Measurements from ENCODE around the gene SLC39A11.

Gene SLC39A11

GRCh38 chr17:72974605-72975232 is 117.8 kb downstream of the SLC39A11 start:
- DNase-seq: no peak

- no peak for DNase-seq
Measured at GRCh38 chr17:72972263-72972951, 120.1 kb downstream of the SLC39A11 start.

DNA sequence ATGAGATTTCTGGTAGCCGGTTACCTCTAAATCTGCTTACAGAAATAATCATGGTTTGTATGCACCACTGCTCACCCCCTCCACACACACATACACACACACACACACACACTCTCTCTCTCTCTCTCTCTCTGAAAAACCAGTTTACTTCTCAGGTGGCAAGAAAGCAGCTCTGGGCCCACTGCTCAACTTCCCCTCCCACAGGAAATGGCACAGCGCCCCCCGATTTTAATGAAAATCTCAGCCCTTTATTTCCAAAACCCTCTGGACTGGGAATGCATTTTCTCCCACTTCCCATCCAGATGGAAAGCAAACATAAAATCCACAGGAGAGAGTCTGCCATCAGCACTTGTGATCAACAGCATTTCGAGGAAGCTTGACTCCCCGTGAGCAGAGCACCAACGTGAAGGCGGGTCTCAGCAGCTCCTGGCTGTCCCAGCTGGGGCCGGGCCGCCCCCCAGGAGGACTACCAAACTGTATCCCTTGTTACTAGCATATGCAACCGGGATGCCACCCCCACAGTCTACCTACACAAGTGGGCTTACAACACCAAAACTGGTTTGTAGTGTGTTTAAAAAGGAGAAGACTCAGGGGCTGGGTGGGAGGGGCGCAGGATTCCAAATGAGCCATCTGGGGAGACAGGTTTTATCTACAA is 121.1 kb downstream of the SLC39A11 start:
- no peak for DNase-seq

- DNase-seq: no peak
Measured at GRCh38 chr17:72970797-72971196, 121.7 kb downstream of the SLC39A11 start.

DNA sequence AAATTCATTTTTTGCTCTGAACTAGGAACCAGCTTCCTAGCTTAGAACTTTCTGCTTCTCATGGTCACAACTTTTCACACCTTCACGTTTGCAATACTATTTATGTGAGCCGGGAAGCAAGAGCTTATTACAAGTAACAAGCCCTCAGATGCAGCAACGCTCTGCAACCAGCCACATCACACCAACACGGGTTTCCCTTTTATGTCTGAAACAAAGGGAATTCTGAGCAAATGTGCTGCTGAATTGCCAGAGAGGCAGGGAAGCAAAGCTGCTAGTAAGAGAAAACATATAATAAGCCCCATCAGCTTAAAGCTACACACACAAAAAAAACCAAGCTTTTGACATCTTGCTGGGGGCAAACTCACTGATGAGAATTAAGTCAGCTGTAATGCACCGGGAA is 122.2 kb downstream of the SLC39A11 start:
- DNase-seq: no peak

- DNase-seq: no peak
Measured at GRCh38 chr17:72969293-72969906, 123.1 kb downstream of the SLC39A11 start.

DNA sequence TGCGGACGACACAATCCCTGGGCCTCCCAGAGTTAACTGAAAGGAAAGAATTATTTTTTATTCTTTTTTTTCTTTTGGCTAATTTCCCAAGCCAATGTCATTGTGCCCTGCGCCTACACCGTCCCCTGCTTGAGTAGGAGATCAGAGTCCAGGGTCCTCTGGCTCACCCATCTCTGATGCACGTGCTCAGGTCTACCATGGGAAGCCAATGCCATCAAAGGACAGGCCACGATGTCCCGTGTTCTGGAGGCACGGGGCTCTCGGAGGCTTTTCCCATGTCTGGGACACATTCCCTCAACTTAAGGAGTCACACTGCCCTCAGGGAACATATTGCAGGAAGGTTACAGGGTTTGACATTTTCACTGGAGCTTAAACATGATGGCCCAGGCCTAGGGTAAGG is 123.7 kb downstream of the SLC39A11 start:
- DNase-seq: no peak

DNA sequence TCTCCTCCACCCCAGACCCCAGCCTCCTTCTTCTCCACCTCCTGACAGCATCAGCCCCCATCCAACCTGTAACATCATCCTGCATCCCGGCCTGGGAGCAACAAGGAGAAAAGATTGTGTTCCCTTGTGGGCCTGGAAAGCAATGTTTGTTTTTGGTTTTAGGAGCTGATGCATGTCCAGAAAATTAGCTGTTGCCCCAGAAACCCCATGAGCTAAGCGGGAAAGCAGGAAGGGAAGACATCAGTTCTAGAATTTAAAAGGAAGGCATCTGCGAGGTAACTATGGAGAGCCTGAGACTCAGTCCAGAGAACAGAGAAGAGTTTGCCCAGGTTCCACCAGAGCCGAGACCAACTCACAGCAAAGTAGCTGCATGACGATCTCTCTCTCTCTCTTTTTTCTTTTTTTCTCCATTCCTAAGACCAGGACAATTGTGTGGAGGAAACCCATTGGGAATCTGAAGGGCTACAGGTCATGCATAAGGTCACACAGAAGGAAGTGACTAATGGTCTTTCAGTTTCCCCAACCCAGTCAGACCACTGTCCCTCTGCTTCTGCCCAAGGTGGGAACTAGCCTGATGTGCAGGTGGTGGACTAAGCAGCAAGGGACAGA is 124.4 kb downstream of the SLC39A11 start:
- no peak for DNase-seq

GRCh38 chr17:72967277-72967970 is 125.1 kb downstream of the SLC39A11 start:
- DNase-seq: no peak

DNA sequence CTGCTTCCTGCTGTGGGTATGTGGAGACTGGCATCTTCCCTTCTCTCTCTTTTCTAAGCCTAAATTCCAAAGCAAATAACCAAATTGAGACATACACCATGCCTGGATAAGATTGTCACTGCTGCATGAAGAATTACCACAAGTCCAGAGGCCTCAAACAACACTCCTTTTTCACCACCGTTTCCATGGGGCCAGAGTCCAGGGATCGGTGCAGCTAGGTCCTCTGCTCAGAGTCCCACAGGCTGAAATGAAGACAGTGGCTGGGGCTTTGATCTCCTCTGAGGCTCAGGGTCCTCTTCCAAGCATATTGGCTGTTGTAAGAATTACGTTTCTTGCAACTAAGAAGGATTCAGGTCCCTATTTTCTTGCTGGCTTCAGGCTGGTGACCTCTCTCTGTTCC is 130.4 kb downstream of the SLC39A11 start:
- DNase-seq: no peak

DNA sequence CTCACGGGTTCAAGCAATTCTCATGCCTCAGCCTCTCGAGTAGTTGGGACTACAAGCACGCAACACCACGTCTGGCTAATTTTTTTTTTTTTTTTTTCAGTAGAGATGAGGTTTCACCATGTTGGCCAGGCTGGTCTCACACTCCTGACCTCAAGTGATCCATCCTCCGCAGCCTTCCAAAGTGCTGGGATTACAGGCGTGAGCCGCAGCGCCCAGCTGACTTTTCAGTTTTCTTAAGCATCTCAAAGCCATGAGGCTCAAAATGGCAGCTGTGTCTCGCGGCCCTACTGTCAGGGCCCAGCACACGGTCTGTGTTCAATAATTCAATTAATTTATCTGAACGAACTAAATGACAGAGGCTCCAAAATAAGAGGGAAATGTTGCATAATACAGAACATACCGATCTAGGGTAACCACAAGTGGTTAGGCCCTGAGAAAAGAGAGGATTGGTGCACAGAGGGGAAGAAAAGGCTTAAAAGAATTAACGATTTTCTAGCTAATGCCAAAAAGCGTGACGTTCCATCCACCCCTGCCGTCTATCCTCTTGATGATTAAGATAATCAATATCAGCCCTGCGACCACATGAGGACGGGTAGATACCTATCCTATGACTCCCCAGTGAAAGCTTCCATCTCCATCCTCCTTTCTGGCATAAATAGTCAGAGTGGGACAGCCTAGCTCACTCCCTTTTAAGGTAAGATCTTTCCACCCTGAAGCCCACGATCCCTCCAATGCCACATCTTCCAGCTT is 136.9 kb downstream of the SLC39A11 start:
- no peak for DNase-seq

DNA sequence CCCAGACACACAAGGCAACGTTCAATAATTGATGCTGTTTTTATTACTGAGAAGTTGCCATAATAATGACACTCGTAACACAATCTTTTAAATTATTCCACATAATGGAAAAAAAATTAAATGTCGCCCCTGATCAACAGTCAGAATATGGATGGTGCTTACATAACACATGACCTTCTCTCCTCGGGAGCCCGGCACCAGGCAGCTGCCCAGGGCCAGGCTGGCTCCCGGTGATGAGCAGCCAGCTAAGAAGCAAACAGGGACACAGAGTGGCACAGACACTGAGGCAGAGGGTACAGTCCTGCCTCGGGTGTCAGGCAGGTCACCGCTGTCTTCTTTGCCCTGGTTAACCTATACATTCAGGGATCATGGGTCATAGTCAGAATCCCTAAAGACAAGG is 137.9 kb downstream of the SLC39A11 start:
- DNase-seq: no peak

DNA sequence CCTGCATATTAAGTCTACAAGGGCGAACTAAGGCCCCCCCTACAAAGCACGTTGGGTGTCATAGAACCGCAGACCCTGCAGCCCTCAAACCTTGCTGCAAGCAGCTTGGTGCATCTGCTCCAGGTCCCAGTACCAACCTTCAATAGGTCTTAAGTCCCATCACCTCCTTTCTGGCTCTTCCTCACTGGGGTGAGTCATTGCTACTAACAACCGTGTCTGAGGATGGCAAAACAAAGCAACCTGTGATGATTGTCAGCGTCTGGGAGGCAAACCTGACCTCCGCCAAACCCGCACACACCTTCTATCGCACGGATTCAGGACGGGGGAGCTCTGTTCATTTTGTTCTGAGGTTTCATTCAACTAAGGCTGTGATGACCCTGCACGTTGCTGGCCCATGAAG is 138.9 kb downstream of the SLC39A11 start:
- no peak for DNase-seq

DNA sequence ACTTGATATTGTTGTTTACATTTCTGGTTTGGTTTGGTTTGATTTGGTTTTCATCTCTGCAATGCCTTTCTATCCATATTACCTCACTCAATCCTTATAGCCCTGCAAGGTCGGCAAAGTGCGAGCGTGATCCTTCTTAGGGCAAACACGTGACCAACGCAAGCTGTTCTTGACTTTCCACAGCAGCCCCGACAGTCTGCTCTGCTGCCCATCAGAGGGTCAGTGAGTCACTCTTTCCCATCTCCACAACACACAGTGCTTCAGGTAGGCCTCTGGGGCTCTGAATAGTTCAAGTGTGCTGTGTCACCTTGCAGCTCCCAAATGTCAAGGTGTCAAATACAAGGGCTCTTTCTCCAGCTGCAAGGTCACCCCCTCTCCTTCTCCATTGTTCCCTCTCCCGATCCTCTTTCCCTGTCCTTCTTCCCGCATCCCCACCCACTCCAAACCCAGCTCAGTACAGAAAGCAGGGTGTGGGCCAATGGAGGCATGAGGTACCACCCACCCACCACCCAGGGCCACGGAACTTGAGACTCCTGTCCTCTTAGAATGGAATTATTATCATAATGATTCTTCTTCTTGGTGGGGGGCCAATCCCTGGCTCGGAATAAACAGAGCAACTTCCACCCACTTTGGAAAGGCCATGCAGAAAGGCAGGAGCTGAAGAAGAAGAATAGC is 139.7 kb downstream of the SLC39A11 start:
- DNase-seq: no peak

- DNase-seq: no peak
Measured at GRCh38 chr17:72952220-72952619, 140.3 kb downstream of the SLC39A11 start.

DNA sequence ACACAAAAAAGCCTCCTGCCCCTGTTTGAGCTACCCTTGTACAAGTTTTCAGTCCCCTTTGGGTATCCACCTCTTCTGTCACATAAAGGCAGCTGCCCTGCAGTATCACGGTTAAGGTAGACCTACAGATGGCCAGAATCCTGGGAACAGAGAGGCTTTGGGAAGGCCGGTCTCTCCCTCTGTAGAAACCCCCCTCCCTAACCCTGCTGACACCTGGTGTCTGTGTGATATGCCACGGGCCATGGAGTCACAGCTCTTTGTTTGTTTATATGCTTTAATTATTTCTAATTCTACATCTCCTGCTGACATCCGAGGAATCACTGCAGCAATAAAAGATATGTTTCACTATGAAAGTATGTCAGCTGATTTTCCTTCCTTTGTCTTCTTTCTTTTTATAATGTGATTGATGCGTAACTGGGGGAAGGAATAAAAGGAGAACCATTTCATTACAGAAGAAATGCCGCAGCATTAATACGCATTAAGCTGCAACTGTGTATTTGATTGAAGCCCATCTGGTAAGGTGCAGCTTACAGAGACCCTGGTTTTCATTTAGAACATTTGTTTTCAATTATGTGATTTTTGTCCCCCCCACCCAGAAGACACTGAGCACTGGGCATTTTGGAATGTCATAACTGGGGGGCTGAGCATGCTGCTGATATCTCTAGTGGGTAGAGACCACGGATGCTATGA is 142.1 kb downstream of the SLC39A11 start:
- no peak for DNase-seq

- no peak for DNase-seq
Measured at GRCh38 chr17:72948115-72948514, 144.4 kb downstream of the SLC39A11 start.

DNA sequence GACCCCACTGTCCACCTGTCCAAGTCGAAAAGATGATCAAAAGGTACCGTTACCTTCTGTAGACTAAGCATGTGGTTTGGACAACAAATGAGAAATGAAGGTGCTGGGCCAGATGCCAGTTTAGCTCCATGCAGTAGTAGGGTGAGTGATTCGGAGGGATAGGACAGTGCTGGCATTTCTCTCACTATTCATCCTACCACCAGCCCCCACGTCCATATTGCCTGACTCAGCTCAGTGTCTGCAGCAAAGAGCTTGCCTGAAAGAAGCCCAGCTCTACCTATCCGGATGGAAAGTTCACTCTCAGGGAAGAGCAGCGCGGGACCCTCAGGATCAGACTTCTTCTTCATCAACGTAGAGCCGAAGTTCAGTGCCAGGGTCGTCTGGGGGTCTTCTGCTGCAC is 145.0 kb downstream of the SLC39A11 start:
- no peak for DNase-seq

GRCh38 chr17:72946696-72947095 is 145.8 kb downstream of the SLC39A11 start:
- no peak for DNase-seq

- DNase-seq: no peak
Measured at GRCh38 chr17:72946156-72946555, 146.3 kb downstream of the SLC39A11 start.

DNA sequence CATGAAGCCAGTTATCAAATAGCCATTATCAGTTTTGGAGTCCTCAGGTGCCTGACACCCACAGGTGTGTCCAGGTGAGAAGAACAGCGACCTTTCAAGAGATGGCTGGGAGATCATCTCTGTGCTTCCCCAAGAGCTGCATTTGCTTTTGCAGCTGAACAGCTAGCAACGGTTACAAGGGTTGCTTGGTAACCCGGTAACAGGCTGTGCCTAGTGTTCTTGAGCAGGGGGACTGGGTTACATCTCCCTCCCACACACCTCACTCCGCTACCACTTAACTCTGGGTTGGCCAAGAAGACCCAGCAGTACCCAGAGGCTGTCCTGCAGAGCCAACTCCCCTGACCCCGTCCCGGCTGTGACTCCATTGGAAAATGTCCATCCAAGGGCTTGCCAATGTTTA is 147.0 kb downstream of the SLC39A11 start:
- DNase-seq: no peak

Data from left hindlimb (tissue), 1 donor.